ENCODE data around the gene ZNF467. TPM values are rescaled to one million over a fixed set of nuclear protein-coding genes. Genes with fewer than 3 reads are reported as not detected.

Gene ZNF467
- total RNA-seq, 1 experiment from 2014 or later, result 11.3 TPM

DNA sequence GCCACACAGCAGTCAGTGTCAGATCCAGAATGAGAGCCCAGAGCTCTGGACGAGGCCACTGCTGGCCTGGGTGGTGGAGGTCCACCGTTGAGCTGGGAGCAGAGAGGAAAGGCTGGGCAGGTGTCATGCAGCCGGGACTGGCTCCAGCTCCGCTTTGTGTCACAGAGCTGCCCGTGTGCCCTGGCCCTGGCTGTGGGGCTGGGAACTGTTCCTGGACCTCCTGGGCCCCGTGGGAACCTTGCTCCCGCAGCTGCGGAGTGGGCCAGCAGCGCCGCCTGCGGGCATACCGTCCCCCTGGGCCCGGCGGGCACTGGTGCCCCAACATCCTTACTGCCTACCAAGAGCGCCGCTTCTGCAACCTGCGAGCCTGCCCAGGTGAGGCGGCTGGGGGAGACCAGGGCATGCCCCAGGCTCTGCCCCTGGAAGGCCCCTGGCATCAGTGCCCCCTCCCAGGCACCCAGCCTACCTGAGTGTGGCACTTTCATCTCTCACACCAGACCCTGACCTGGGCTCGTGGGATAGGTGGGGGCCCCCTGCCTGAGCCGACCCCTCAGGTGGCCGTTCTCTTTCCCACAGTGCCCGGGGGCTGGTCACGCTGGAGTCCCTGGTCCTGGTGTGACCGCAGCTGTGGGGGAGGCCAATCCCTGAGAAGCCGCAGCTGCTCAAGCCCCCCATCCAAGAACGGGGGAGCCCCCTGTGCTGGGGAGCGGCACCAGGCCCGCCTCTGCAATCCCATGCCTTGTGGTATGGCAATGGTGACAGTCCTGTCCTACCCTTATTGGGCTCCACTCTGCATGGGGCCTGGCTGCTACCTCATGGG, 46.0 kb upstream of the ZNF467 start:
- no peak overlapping the region for H3K9ac ChIP-seq (ENCODE audit: low read length)
- H3K27me3 ChIP-seq (ENCODE audit: insufficient read depth, low read length), result no peaks in the 10 kb centered on the region
- intact Hi-C loops (cut with micrococcal nuclease), result no loop called here
- ATAC-seq (no peak), DNase-seq (ENCODE audit: low read depth, low spot score) (no peak)
- no peak overlapping the region for H3K27ac ChIP-seq (ENCODE audit: low read depth, low read length)
- H3K9me2 ChIP-seq (ENCODE audit: insufficient read depth), result no peaks in the 10 kb centered on the region
- H3K4me1 ChIP-seq (ENCODE audit: control insufficient read depth in 1 of 2, insufficient read depth in 2 of 2, low read length in 2 of 2), result no peaks in the 10 kb centered on the region
- H3K79me2 ChIP-seq (ENCODE audit: insufficient read depth, low read length), result no peaks in the 10 kb centered on the region
- H2AFZ ChIP-seq (ENCODE audit: low read depth, low read length, poor library complexity, severe bottlenecking), result no peak overlapping the region
- H3K9me3 ChIP-seq (ENCODE audit: control insufficient read depth in 1 of 2, insufficient read depth in 1 of 2, low read depth in 1 of 2, low read length in 2 of 2), result no peaks in the 10 kb centered on the region
- ChIA-PET POLR2A (no interaction called here), CTCF (no interaction called here), RAD21 (ENCODE audit: low non-redundant PET in 1 of 2, low total read pairs in 2 of 2, uncharacterized antibody in 2 of 2, unreplicated experiment in 2 of 2) (no interaction called here)
- BruUV-seq (replicated peaks), result no TSS peak
- H3K36me3 ChIP-seq (ENCODE audit: control insufficient read depth in 1 of 2, insufficient read depth in 2 of 2, low read length in 2 of 2), result no peaks in the 10 kb centered on the region
- no peak overlapping the region for H3K4me2 ChIP-seq (ENCODE audit: low read length)
- no peaks in the 10 kb centered on the region for H4K20me1 ChIP-seq (ENCODE audit: insufficient read depth)
- no peak overlapping the region for H3K4me3 ChIP-seq (replicated peaks in 1 of 2; ENCODE audit: low read depth in 1 of 2, low read length in 2 of 2)
- TF ChIP-seq FOSL1 (IDR thresholded peaks at IDR 0.05; ENCODE audit: low read depth) (no peak), POLR2A (IDR thresholded peaks at IDR 0.05; ENCODE audit: borderline replicate concordance, extremely low read depth, insufficient read depth, insufficient read length) (no peak), SP1 (IDR thresholded peaks at IDR 0.05; ENCODE audit: low read depth) (no peak)
- TF ChIP-seq, protein P1, sequence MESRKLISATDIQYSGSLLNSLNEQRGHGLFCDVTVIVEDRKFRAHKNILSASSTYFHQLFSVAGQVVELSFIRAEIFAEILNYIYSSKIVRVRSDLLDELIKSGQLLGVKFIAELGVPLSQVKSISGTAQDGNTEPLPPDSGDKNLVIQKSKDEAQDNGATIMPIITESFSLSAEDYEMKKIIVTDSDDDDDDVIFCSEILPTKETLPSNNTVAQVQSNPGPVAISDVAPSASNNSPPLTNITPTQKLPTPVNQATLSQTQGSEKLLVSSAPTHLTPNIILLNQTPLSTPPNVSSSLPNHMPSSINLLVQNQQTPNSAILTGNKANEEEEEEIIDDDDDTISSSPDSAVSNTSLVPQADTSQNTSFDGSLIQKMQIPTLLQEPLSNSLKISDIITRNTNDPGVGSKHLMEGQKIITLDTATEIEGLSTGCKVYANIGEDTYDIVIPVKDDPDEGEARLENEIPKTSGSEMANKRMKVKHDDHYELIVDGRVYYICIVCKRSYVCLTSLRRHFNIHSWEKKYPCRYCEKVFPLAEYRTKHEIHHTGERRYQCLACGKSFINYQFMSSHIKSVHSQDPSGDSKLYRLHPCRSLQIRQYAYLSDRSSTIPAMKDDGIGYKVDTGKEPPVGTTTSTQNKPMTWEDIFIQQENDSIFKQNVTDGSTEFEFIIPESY (IDR thresholded peaks at IDR 0.05; ENCODE audit: extremely low read depth, insufficient replicate concordance, low read length), result no peak
- TF ChIP-seq, protein P2, sequence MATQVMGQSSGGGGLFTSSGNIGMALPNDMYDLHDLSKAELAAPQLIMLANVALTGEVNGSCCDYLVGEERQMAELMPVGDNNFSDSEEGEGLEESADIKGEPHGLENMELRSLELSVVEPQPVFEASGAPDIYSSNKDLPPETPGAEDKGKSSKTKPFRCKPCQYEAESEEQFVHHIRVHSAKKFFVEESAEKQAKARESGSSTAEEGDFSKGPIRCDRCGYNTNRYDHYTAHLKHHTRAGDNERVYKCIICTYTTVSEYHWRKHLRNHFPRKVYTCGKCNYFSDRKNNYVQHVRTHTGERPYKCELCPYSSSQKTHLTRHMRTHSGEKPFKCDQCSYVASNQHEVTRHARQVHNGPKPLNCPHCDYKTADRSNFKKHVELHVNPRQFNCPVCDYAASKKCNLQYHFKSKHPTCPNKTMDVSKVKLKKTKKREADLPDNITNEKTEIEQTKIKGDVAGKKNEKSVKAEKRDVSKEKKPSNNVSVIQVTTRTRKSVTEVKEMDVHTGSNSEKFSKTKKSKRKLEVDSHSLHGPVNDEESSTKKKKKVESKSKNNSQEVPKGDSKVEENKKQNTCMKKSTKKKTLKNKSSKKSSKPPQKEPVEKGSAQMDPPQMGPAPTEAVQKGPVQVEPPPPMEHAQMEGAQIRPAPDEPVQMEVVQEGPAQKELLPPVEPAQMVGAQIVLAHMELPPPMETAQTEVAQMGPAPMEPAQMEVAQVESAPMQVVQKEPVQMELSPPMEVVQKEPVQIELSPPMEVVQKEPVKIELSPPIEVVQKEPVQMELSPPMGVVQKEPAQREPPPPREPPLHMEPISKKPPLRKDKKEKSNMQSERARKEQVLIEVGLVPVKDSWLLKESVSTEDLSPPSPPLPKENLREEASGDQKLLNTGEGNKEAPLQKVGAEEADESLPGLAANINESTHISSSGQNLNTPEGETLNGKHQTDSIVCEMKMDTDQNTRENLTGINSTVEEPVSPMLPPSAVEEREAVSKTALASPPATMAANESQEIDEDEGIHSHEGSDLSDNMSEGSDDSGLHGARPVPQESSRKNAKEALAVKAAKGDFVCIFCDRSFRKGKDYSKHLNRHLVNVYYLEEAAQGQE (IDR thresholded peaks at IDR 0.05; ENCODE audit: low read depth), result no peak

Measured in HCT116 (cell line).